Activated T-cell treated with anti-CD3 and anti-CD28 coated beads for 1 hour (primary cell): ENCODE data around the gene MMP21.

Experiments used
- DNase-seq: peaks from one replicate; pipeline ENCODE4 v3.0.0-alpha.2; 2020; ENCODE audit warnings: low read depth

The MMP21 gene

GRCh38 chr10:125775491-125776106, at the start of gene MMP21:
Gene MMP21, minus strand, starts transcription at chr10:125775821. Its CDS starts 0 bp downstream, at chr10:125775821.
- DNase-seq: no peak

- no peak for DNase-seq
Measured at GRCh38 chr10:125824736-125825135, 49.1 kb upstream of the MMP21 start.

- peak; percentile 1 for DNase-seq
Measured at GRCh38 chr10:125823663-125824251, 48.1 kb upstream of the MMP21 start.

GRCh38 chr10:125822878-125823662, 47.4 kb upstream of the MMP21 start, which contains the start of the genes BCCIP and UROS:
Gene BCCIP, plus strand, starts transcription at chr10:125823546. Its CDS starts 12 bp downstream, at chr10:125823558.
Gene UROS, minus strand, starts transcription at chr10:125823258. Its CDS starts 6,759 bp downstream, at chr10:125816499.
- DNase-seq: peak; percentile 93

GRCh38 chr10:125820701-125821100, 45.1 kb upstream of the MMP21 start:
- no peak for DNase-seq

- no peak for DNase-seq
Measured at GRCh38 chr10:125817337-125817946, 41.8 kb upstream of the MMP21 start.

GRCh38 chr10:125816548-125816947, 40.9 kb upstream of the MMP21 start:
- no peak for DNase-seq

- no peak for DNase-seq
Measured at GRCh38 chr10:125815764-125816163, 40.1 kb upstream of the MMP21 start.

- DNase-seq: no peak
Measured at GRCh38 chr10:125812128-125812750, 36.6 kb upstream of the MMP21 start.

- DNase-seq: no peak
Measured at GRCh38 chr10:125811251-125811650, 35.6 kb upstream of the MMP21 start.

- DNase-seq: no peak
Measured at GRCh38 chr10:125808047-125808446, 32.4 kb upstream of the MMP21 start.

- DNase-seq: no peak
Measured at GRCh38 chr10:125802739-125803138, 27.1 kb upstream of the MMP21 start.

- no peak for DNase-seq
Measured at GRCh38 chr10:125802131-125802530, 26.5 kb upstream of the MMP21 start.

GRCh38 chr10:125801574-125801973, 26.0 kb upstream of the MMP21 start:
- no peak for DNase-seq

GRCh38 chr10:125799451-125800182, 24.0 kb upstream of the MMP21 start:
- no peak for DNase-seq

GRCh38 chr10:125797994-125798662, 22.5 kb upstream of the MMP21 start:
- no peak for DNase-seq

GRCh38 chr10:125797424-125797823, 21.8 kb upstream of the MMP21 start:
- no peak for DNase-seq

GRCh38 chr10:125795637-125796190, 20.1 kb upstream of the MMP21 start:
- no peak for DNase-seq

GRCh38 chr10:125795128-125795527, 19.5 kb upstream of the MMP21 start:
- DNase-seq: no peak
